ENCODE data around the gene MTMR8.
"Not testable (repeated sequence)": the region's sequence is repeated elsewhere in the genome, so short reads cannot be mapped to it uniquely, and the experiment has no call there.

Gene MTMR8

GRCh38 chrX:64398088-64398487, 2.8 kb upstream of the MTMR8 start:
- no peak for TF ChIP-seq CTCF (IDR thresholded peaks at IDR 0.05; ENCODE audit: extremely low read depth, missing control alignments)
- no peak for DNase-seq (ENCODE audit: low spot score)

GRCh38 chrX:64395568-64395929, 297 bp upstream of the MTMR8 start:
- DNase-seq (ENCODE audit: low spot score), result no peak
- TF ChIP-seq CTCF (IDR thresholded peaks at IDR 0.05; ENCODE audit: extremely low read depth, missing control alignments), result no peak

GRCh38 chrX:64394059-64394873, 986 bp downstream of the MTMR8 start:
- no peak for DNase-seq (ENCODE audit: low spot score)
- no peak for TF ChIP-seq CTCF (IDR thresholded peaks at IDR 0.05; ENCODE audit: extremely low read depth, missing control alignments)

- TF ChIP-seq CTCF (IDR thresholded peaks at IDR 0.05; ENCODE audit: extremely low read depth, missing control alignments), result no peak
- no peak for DNase-seq (ENCODE audit: low spot score)
Measured at GRCh38 chrX:64389489-64389888, 5.8 kb downstream of the MTMR8 start.

- not testable (repeated sequence) for DNase-seq (ENCODE audit: low spot score)
Measured at GRCh38 chrX:64380789-64381188, 14.5 kb downstream of the MTMR8 start.

GRCh38 chrX:64379924-64380323, 15.3 kb downstream of the MTMR8 start:
- no peak for DNase-seq (ENCODE audit: low spot score)
- no peak for TF ChIP-seq CTCF (IDR thresholded peaks at IDR 0.05; ENCODE audit: extremely low read depth, missing control alignments)

- no peak for DNase-seq (ENCODE audit: low spot score)
Measured at GRCh38 chrX:64377753-64378152, 17.5 kb downstream of the MTMR8 start.

More at GRCh38 chrX:64377753-64378152, 17.5 kb downstream of the MTMR8 start:
- no peak for TF ChIP-seq CTCF (IDR thresholded peaks at IDR 0.05; ENCODE audit: extremely low read depth, missing control alignments)
